VCaP (cell line): ENCODE results near the gene PRKCD.

ENCODE experiments used
- H3K27ac ChIP-seq: fragments of 450-650 bp; 2 replicates; pipeline ENCODE4 v1.5.1; 2017
- CTCF ChIP-seq: fragments of 450-650 bp; conservative IDR thresholded peaks from 2 replicates; pipeline ENCODE4 v1.5.1; 2017; ENCODE audit warnings: mild to moderate bottlenecking, moderate library complexity

The PRKCD gene

DNA sequence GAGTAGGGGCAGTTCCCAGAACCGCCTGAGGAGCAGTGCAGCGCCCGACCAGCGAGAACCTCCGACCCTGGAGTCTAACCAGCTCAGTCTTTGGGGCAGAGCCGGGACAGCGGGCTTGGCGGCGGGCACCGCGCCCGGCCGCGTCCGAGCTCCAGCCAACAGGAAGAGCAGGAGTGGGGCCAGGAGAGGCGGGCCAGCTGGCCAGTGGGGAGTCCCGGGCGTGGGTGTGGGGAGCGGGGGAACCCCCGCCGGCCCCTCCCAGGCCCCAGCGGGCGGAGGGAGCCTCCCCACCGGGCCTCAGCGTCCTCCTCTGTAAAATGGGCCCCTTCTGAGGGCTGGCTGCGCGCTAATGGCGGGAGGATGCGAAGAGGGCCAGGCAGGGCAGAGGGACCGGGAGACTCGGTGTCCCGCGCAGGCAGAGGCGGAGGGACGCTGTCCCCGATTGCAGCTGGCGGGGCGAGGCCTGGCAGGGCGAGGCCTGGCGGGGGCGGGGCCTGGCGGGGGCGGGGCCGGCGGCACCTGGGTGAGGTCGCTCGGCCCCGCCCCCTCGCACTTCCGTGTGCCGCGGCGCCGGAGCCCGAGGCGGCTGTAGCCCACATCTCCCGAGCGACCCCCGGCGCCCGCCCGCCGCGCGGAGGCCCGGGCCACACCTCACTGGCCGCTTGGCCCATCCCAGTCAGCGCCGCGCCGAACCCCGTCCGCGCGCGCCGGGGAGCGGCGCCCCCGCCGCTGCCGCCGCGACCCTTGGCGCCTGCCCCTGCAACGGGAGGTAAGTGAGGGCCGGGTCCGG, at the start of gene PRKCD:
Gene PRKCD (plus strand): TSS at position 550 of the 790 bp plus-strand sequence. CDS start 17,214 bp downstream, outside the sequence.
- TF ChIP-seq CTCF: peak; percentile 71
- peak within 1 kb of the TSS; percentile 99 for H3K27ac ChIP-seq

- no peak overlapping the region for H3K27ac ChIP-seq
- TF ChIP-seq CTCF: no peak
These were observed 49.2 kb upstream of the PRKCD start for GRCh38 chr3:53111822-53112221.

DNA sequence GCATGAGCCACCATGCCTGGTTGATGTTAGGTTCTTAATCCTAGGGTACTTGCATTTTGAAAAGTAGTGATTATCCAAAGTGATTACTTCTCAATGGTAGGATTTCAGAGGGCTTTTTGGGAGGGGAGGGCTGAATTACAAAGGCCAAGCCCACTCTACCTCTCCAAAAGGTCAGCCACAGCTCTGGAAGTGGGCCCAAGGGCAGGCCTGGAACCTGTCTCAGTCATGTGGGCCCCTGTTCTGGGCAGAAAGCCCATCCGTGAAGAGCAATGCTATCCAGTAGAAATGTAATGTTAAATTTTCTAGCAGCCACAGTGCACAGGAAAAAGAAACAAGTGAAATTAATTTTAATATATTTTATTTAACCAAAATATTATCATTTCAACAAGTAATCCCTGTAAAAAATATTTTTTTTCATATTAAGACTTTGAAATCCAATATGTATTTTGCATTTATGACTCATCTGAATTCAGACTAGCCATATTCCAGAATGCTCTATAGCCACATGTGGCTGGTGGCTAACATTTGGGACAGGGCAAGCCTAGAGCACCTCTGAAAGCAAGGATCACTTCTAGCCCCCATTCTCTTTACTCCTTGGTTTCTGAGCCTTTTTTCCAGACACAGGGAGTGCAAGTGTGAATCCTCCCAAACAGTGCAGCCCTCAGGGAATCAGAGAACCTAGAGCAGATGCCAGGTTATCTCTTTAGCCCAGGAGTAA, 47.6 kb upstream of the PRKCD start:
- H3K27ac ChIP-seq: no peak overlapping the region
- no peak for TF ChIP-seq CTCF

- no peak overlapping the region for H3K27ac ChIP-seq
These were observed 47.0 kb upstream of the PRKCD start for GRCh38 chr3:53114011-53114400.

GRCh38 chr3:53114412-53115074, 46.5 kb upstream of the PRKCD start:
- no peak overlapping the region for H3K27ac ChIP-seq
- TF ChIP-seq CTCF: no peak

More at GRCh38 chr3:53114011-53114400, 47.0 kb upstream of the PRKCD start:
- TF ChIP-seq CTCF: peak; percentile 94

- peak overlapping the region; percentile 10; the same call in 1 of the 2 replicates for H3K27ac ChIP-seq
- no peak for TF ChIP-seq CTCF
These were observed 44.1 kb upstream of the PRKCD start for GRCh38 chr3:53116956-53117355.

DNA sequence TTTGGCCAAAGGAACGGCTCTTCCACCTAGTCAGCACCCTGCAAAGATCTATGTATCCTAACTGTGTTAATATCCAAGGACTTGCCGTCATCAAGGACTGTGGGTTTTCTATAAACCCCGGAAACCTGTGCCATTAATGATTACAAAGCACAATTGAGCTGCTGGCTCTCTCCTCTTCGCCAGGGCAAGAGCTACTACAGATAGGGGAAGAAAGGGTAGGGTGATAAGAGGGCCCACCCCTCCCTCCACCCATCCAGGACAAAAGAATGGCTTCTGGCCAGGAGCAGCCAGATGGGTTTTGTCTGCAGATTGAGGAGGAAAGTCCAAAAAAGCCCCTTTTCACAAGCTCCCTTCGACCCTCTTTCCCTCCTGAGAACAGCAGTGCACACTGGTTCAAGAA, 40.7 kb upstream of the PRKCD start:
- H3K27ac ChIP-seq: peak overlapping the region; percentile 33; the same call in 1 of the 2 replicates
- TF ChIP-seq CTCF: no peak
